Transverse colon (tissue), 4 donors: ENCODE data around the gene DARS2. TPM values are rescaled to one million over a fixed set of nuclear protein-coding genes. Genes with fewer than 3 reads are reported as not detected.
"Not testable (repeated sequence)": the region's sequence is repeated elsewhere in the genome, so short reads cannot be mapped to it uniquely, and the experiment has no call there.

Source experiments
- DNase-seq: peaks from one replicate; pipeline ENCODE4 v3.0.0-alpha.2; 2019
- H3K27ac ChIP-seq, 4 donors: fragments of 200-600 bp; sonication (generic); 2 replicates each; pipeline ENCODE4 v1.5.1; 2016 to 2018; ENCODE audit warnings: inconsistent platforms in 4 of 4
- H3K27me3 ChIP-seq: fragments of 200-600 bp; sonication (generic); 2 replicates; pipeline ENCODE4 v1.5.1; 2017; ENCODE audit warnings: inconsistent platforms
- H3K36me3 ChIP-seq, 4 donors: fragments of 200-600 bp; sonication (generic); 2 replicates each; pipeline ENCODE4 v1.5.1; 2017 to 2019; ENCODE audit warnings: inconsistent platforms in 4 of 4
- H3K4me1 ChIP-seq, 4 donors: fragments of 200-600 bp; sonication (generic); 2 replicates each; pipeline ENCODE4 v1.5.1; 2017 to 2020; ENCODE audit warnings: inconsistent platforms in 4 of 4
- H3K4me3 ChIP-seq, 4 donors: fragments of 200-600 bp; sonication (generic); 1 replicate in 1 of 4; 2 replicates in 3 of 4; pipeline versions ENCODE4 v1.5.1 to v1.6.1; 2017 to 2019; ENCODE audit warnings: inconsistent platforms in 4 of 4
- H3K9me3 ChIP-seq, 2 donors: fragments of 200-600 bp; sonication (generic); 2 replicates each; pipeline ENCODE4 v1.5.1; 2017 to 2019; ENCODE audit warnings: inconsistent platforms in 2 of 2
- CTCF ChIP-seq, 5 experiments: fragments of 200-600 bp in 3 of 5; fragments of 450-650 bp in 2 of 5; sonication (generic) in 3 of 5; IDR thresholded peaks; 1 replicate in 2 of 5; 2 replicates in 3 of 5; pipeline ENCODE4 v1.5.1; 2016 to 2017; ENCODE audit warnings: antibody characterized with exemption in 5 of 5, inconsistent platforms in 3 of 5, mild to moderate bottlenecking in 2 of 5, moderate library complexity in 1 of 5
- EP300 ChIP-seq: sonication (generic); formaldehyde crosslinking; IDR thresholded peaks from one replicate; pipeline ENCODE4 v1.6.1; 2017; ENCODE audit warnings: antibody characterized with exemption, low read depth
- POLR2A ChIP-seq: fragments of 450-650 bp; IDR thresholded peaks from one replicate; pipeline ENCODE4 v1.6.1; 2016; ENCODE audit warnings: antibody characterized with exemption, mild to moderate bottlenecking, moderate library complexity
- POLR2AphosphoS5 ChIP-seq, 3 donors: sonication (generic); formaldehyde crosslinking; IDR thresholded peaks; one replicate each; pipeline ENCODE4 v1.6.1; 2016; ENCODE audit warnings: antibody characterized with exemption in 3 of 3
- WGBS, 2 donors: methylation state at CpG; one replicate each; pipeline ENCODE4 v1.1.5; 2018; ENCODE audit warnings: low coverage in 1 of 2; 5-methylcytosine and 5-hydroxymethylcytosine counted together
- in situ Hi-C, 4 donors: fragments of 200-750 bp; cut with MboI; loops; one replicate each; pipeline versions ENCODE4 v1.15.0 to v1.15.1; 2017; ENCODE audit warnings: low sequenced_read_pairs in 3 of 4, low pct_ligation_motif_present in 1 of 4, low pct_unique_long_range_greater_than_20kb in 1 of 4
- intact Hi-C: fragments of 100-400 bp; cut with DNase I; formaldehyde crosslinking; loops from one replicate; pipeline ENCODE4 v1.15.1; 2023; ENCODE audit warnings: low total_unique reads
- total RNA-seq, 4 donors: library from RNA; depleted of rRNA; stranded (reverse); fragments of >200 nt; gene quantifications; one replicate each; pipeline ENCODE4 v1.1.0, GENCODE V29; 2016

The DARS2 gene
- total RNA-seq, 4 donors from 2014 or later, result 12.0 to 19.7 (median 16.6) TPM

- H3K36me3 ChIP-seq, result peaks cover 0 to 17% (median 7%) of the 10 kb centered on the region in 4 donors
- no peak overlapping the region for H3K4me3 ChIP-seq
- no peaks in the 10 kb centered on the region for H3K9me3 ChIP-seq
- H3K4me1 ChIP-seq, result no peaks in the 10 kb centered on the region
- H3K27ac ChIP-seq, result no peak overlapping the region
- 96 to 97% methylated on average over 2 of the region's 2 CpGs for WGBS, 2 donors
- H3K27me3 ChIP-seq, result no peaks in the 10 kb centered on the region
- DNase-seq, result no peak
- in situ Hi-C loops, result no loop called here
- intact Hi-C loops, result no loop called here
- TF ChIP-seq POLR2AphosphoS5 (IDR thresholded peaks at IDR 0.05) (no peak), EP300 (no peak), POLR2A (no peak), CTCF (IDR thresholded peaks at IDR 0.05) (no peak)
Measured at GRCh38 chr1:173789841-173790240, 34.6 kb upstream of the DARS2 start.

- no peaks in the 10 kb centered on the region for H3K27me3 ChIP-seq
- no peak overlapping the region for H3K4me3 ChIP-seq
- in situ Hi-C loops (no loop called here), intact Hi-C loops (no loop called here)
- TF ChIP-seq EP300 (no peak), POLR2AphosphoS5 (IDR thresholded peaks at IDR 0.05) (no peak), POLR2A (no peak), CTCF (IDR thresholded peaks at IDR 0.05) (no peak)
- H3K9me3 ChIP-seq, result no peaks in the 10 kb centered on the region
- no peak overlapping the region for H3K27ac ChIP-seq
- no peaks in the 10 kb centered on the region for H3K4me1 ChIP-seq
- H3K36me3 ChIP-seq, result peaks cover 0 to 3% (median 0%) of the 10 kb centered on the region in 4 donors
- no peak for DNase-seq
Measured at GRCh38 chr1:173798078-173798477, 26.4 kb upstream of the DARS2 start.

- WGBS, 2 donors, result 100% methylated on average over 1 of the region's 1 CpG
- H3K36me3 ChIP-seq, H3K27me3 ChIP-seq, H3K4me1 ChIP-seq, H3K27ac ChIP-seq, intact Hi-C loops, DNase-seq, H3K4me3 ChIP-seq, H3K9me3 ChIP-seq: not testable (repeated sequence)
- in situ Hi-C loops, result loop anchor here in 3 of 4 donors (25.0 kb wide), 2 partner anchors 363 to 1063 kb away; no protein-coding TSS in a partner anchor
Measured at GRCh38 chr1:173799995-173800394, 24.5 kb upstream of the DARS2 start.

GRCh38 chr1:173802961-173803360 lies 21.5 kb upstream of the DARS2 start:
- Histone ChIP-seq H3K36me3 (peaks cover 0 to 14% (median 0%) of the 10 kb centered on the region in 4 donors), H3K9me3 (no peaks in the 10 kb centered on the region), H3K4me3 (no peak overlapping the region), H3K27me3 (no peaks in the 10 kb centered on the region), H3K27ac (no peak overlapping the region), H3K4me1 (no peaks in the 10 kb centered on the region)
- no peak for DNase-seq
- WGBS, 2 donors, result 94 to 97% methylated on average over 2 of the region's 2 CpGs
- in situ Hi-C loops (loop anchor here in 3 of 4 donors (25.0 kb wide), 2 partner anchors 366 to 1066 kb away; no protein-coding TSS in a partner anchor), intact Hi-C loops (no loop called here)
- TF ChIP-seq POLR2AphosphoS5 (IDR thresholded peaks at IDR 0.05) (no peak), CTCF (IDR thresholded peaks at IDR 0.05) (no peak)

- H3K27ac ChIP-seq, H3K36me3 ChIP-seq, H3K4me1 ChIP-seq, H3K27me3 ChIP-seq, intact Hi-C loops, DNase-seq, H3K9me3 ChIP-seq, H3K4me3 ChIP-seq: not testable (repeated sequence)
- in situ Hi-C loops, result loop anchor here in 3 of 4 donors (25.0 kb wide), 2 partner anchors 376 to 1076 kb away; no protein-coding TSS in a partner anchor
- 96 to 100% methylated on average over 5 of the region's 5 CpGs for WGBS, 2 donors
Measured at GRCh38 chr1:173813654-173814053, 10.8 kb upstream of the DARS2 start.
